Measurements from ENCODE around the gene RNU1-4. TPM values are rescaled to one million over a fixed set of nuclear protein-coding genes. Genes with fewer than 3 reads are reported as not detected.
A peak's percentile ranks its signal among the peaks of the same experiment; 100 is the strongest.
"Not testable (repeated sequence)": the region's sequence is repeated elsewhere in the genome, so short reads cannot be mapped to it uniquely, and the experiment has no call there.

Gene RNU1-4
- total RNA-seq, 4 donors from 2014 or later, result under 0.01 TPM

DNA sequence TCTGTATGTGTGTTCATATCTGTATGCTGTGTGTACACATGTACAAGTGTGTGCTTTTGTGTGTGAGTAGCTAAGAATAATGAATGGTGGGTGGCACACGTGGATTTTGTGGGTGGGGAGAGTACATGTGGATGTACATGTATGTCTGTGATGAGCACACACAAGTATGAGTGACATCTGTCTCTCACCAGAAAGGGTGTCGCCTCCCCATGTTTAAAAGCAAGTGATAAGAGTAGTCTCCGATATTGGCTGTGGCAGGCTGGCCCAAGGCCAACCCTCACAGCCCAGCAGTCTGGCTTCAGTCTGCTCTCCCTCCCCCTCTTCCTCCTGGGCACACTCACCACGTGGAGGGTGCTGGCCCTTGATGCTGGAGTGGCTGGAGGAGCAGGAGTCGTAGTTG, 36.7 kb upstream of the RNU1-4 start:
- not testable (repeated sequence) for H3K36me3 ChIP-seq, H3K27ac ChIP-seq, H3K27me3 ChIP-seq, H3K4me1 ChIP-seq, DNase-seq, H3K4me3 ChIP-seq, H3K9me3 ChIP-seq

DNA sequence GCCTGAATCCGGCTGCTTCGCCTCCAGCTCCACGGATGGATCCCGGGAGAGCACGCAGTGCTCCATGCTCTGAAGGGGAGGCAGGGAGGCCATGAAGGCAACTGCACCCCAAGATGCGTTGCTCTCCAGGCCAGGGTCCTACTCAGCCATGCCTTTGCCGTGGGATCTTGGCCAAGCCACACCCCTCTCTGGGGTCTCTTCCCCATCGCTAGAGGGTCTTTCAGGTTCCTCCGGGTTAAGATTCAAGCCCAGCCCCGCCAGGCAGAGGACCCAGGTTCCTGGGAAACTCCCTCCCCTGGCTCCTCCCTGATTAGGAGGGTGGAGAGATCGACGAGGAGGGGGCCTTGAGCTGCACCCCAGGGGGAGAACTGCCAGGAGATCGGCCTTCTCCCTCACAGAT, 36.2 kb upstream of the RNU1-4 start:
- not testable (repeated sequence) for H3K4me1 ChIP-seq, H3K27me3 ChIP-seq, H3K9me3 ChIP-seq, H3K4me3 ChIP-seq, H3K36me3 ChIP-seq, H3K27ac ChIP-seq
- DNase-seq, result peak in 1 of 3 donors; percentile 27

DNA sequence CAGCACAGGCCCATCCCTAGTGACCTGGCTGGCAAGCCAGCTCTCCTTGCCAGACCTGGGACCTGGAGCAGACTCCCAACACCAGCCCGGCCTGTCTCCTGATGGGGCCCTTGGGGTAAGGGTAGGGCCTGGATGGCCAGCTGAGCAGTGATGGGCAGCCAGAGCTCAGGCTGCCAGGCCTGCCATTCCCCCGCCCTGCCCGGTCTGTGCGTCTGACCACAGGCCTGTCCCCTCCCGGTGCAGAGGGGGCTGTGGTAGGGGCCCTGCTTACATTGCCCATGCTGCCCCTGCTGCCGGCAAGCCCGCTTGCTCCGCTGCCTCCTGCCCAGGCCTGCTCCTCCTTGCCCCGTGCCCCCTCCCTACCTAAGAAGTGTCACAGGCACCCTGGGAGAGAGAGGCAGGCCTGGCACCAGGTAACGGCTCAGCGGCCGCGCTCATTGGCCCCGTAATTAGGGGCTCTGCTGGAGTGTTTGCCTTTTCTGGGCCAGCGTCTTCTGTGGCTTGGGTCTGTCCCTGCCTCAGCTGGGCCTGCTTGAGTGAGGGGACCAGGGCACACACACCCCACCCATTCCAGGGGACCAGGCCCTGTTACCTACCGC, 35.7 kb upstream of the RNU1-4 start:
- not testable (repeated sequence) for H3K9me3 ChIP-seq, H3K27ac ChIP-seq, H3K27me3 ChIP-seq, DNase-seq, H3K4me3 ChIP-seq, H3K36me3 ChIP-seq, H3K4me1 ChIP-seq

DNA sequence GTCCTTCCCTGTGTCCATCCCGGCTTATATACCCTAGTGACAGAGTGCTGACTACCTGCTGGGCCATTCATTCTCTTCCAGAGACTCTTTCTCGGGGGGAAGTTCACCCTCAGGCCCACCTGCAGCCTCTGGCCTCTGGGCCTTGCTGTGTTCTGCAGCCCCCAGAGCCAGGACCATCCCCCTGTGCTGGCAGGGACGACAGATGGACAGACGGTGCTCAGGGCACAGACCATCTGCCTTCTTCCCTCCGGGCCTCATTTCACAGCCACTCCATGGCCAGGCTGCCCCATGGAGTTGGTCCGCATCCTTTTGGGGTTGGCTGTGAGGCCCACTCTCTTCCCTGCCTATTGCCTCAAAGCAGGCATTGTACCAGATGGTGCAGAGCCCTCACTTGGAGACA, 34.0 kb upstream of the RNU1-4 start:
- not testable (repeated sequence) for H3K4me1 ChIP-seq, DNase-seq, H3K4me3 ChIP-seq, H3K27ac ChIP-seq, H3K27me3 ChIP-seq, H3K36me3 ChIP-seq, H3K9me3 ChIP-seq

DNA sequence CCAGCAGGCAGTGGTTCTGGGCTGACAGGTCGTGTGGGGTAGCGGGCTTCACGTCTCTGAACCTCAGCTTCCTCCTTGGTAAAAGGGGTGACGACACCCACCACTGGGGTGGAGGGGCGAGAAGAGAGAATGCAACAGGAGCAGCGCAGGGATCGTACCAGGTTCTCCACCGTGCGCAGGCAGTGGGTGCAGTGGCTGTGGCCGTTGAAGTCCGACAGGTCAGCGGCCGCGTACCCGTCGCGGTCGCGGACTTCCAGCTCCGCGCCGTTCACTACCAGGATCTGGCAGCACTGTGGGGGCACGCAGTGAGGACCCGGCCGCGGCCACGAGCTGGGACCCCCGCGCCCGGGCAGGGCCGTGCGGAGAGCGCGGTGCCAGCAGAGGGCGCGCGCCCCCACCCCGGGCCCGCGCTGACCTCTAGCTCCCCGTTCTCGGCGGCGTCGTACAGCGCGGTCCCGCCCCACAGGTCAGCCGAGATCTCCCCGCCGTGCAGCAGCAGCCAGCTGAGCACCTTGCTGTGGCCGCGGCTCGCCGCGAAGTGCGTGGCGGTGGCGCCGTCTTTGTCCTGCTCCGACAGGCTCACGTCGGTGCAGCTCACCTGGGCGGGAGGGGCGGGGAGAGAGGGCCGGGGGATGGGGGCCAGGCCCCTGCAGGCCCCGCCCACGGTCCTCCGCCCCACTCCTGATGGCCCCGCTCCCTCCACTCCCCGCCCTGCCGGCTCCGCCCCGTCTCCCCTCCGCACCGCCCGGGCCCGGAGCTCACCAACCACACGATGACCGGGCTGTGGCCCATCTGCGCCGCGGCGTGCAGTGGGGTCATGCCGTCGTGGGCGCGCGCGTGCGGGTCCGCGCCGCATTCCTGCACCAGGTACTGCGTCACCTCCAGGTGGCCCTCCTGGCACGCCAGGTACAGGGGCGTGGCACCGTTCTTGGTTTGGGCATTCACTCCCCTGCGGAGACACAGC, 32.9 kb upstream of the RNU1-4 start:
- peak in 1 of 3 donors; percentile 21 for DNase-seq
- not testable (repeated sequence) for H3K9me3 ChIP-seq, H3K27ac ChIP-seq, H3K36me3 ChIP-seq, H3K4me1 ChIP-seq, H3K27me3 ChIP-seq
- H3K4me3 ChIP-seq, result peak overlapping the region; percentile 32 to 45 (median 40)
- TF ChIP-seq, protein P1, sequence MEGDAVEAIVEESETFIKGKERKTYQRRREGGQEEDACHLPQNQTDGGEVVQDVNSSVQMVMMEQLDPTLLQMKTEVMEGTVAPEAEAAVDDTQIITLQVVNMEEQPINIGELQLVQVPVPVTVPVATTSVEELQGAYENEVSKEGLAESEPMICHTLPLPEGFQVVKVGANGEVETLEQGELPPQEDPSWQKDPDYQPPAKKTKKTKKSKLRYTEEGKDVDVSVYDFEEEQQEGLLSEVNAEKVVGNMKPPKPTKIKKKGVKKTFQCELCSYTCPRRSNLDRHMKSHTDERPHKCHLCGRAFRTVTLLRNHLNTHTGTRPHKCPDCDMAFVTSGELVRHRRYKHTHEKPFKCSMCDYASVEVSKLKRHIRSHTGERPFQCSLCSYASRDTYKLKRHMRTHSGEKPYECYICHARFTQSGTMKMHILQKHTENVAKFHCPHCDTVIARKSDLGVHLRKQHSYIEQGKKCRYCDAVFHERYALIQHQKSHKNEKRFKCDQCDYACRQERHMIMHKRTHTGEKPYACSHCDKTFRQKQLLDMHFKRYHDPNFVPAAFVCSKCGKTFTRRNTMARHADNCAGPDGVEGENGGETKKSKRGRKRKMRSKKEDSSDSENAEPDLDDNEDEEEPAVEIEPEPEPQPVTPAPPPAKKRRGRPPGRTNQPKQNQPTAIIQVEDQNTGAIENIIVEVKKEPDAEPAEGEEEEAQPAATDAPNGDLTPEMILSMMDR (IDR thresholded peaks at IDR 0.05), result peak in 1 of 6 experiments; percentile 49

DNA sequence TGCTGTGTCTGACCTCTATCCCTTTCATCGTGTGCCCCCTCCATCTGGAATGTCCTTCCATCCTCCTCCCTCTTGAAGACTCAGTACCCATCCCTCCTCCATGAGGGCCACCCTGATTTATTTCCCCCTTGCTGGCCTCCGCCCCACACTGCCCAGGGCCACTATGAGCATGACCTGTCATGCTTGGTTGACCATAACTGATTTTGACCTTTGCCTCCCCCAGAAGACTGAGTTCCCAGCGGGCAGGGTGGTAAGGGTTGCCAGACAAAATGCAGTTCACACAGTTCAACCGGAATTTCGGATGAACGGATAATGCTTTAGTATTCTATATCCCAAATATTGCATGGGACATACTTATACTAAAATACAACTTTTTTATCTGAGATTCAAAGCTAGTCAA, 31.6 kb upstream of the RNU1-4 start:
- not testable (repeated sequence) for H3K27me3 ChIP-seq, DNase-seq, H3K9me3 ChIP-seq, H3K27ac ChIP-seq, H3K4me1 ChIP-seq, H3K36me3 ChIP-seq, H3K4me3 ChIP-seq

DNA sequence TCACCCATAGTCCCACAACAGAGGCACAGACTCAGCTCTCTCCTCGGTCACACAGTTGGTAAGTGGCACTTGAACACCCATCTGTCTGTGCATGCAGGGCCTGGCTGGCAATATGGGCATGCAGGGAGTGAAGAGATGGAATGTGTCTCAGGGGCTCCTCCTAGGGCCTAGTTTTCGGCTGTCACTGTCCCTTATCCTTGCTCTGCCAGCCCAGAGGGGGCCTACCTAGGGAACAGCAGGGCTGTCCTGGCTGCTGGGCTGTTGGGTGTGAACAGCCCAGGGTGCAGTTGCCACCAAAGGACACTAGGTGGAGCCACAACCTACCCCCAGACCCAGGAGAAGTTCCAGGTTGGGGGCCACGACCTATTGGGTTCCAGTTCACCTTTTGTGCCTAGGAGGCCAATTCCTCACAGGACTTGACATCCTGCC, 30.6 kb upstream of the RNU1-4 start:
- TF ChIP-seq, protein P1 (IDR thresholded peaks at IDR 0.05), result peak in 2 of 6 experiments; percentile 61 to 67
- peak in 1 of 3 donors; percentile 43 for DNase-seq
- not testable (repeated sequence) for H3K4me1 ChIP-seq, H3K36me3 ChIP-seq, H3K4me3 ChIP-seq, H3K27ac ChIP-seq, H3K9me3 ChIP-seq, H3K27me3 ChIP-seq

DNA sequence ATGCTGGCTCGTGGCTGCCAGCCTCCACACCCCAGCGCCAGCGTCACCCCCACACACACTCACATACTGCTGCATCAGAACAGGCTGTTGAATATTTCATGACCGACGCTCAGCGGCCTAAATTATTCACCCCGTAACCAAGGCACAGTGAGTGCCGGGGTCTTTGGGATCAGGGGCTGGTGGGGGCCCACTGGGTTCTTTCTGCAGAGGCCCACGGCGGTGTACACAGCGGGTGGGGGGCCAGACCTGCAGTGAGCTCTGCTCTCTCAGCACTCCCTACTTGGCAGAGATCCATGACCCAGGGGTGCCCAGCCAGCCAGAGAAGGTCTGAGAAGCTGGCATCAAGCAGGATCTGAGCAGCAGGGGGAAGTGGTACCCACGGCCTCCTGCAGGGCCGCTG, 29.7 kb upstream of the RNU1-4 start:
- H3K27ac ChIP-seq, H3K9me3 ChIP-seq, H3K27me3 ChIP-seq, H3K4me1 ChIP-seq, H3K4me3 ChIP-seq, H3K36me3 ChIP-seq: not testable (repeated sequence)
- peak in 1 of 3 donors; percentile 37 for DNase-seq

DNA sequence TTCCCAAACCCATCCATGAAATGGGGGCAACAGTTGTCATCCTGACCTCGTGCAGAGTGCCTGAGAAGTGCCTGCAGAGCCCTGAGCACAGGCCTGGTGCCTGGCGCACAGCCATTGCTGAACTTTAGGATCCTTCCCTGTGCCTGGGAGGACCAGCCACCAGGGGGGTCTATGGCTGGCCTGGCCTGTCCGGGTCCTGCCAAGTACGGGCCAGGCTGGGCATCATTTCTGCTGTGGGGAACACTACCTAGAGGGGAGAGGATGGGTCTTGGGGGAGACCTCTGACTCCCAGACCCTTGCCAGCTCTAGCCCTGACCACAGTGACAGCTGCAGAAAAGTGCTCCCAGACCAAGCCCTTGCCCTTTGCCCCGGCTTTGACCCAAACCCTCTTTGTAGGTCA, 28.2 kb upstream of the RNU1-4 start:
- not testable (repeated sequence) for H3K4me3 ChIP-seq, H3K27me3 ChIP-seq, H3K36me3 ChIP-seq, H3K4me1 ChIP-seq, H3K27ac ChIP-seq, H3K9me3 ChIP-seq
- DNase-seq, result peak in 1 of 3 donors; percentile 26

DNA sequence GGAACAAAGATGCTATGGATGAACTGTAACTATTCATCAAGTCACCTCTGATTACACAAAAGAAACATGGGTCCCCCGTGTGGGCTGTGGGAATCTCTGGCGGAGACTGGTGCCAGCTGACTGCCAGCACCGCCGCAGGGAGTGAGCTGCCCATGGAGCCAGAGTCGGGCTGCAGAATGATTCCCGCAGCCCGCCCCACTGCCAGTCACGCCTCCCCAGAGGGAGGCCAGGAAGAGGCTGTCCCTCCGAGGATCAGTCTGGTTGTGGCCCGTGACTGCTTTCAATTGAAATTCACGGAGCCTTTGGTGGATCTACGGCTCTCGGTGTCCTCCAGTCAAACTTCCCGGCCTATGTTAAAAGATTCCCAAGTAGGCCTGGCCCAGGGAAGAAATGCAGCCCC, 27.7 kb upstream of the RNU1-4 start:
- not testable (repeated sequence) for H3K4me1 ChIP-seq, H3K4me3 ChIP-seq, H3K27ac ChIP-seq, H3K27me3 ChIP-seq, H3K9me3 ChIP-seq, H3K36me3 ChIP-seq
- DNase-seq, result peak in 1 of 3 donors; percentile 39

DNA sequence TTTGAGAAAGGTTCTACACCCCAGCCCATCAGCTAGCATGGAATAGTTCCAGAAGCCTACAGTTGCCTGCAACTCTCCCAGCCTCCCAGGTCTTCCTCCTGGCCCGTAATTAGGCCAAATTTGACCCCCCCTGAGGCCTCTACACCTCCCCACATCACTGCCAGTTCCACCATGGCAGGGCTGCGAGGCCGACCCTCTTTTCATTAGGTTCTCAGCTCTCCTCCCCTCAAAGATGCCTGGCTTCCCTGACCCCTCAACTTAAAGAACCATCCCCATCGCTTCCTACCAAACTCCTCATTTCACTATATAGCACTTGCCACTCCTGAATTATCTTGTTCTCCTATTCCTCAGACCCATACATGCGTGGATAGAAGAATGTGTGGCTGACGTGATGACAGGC, 27.3 kb upstream of the RNU1-4 start:
- DNase-seq, H3K27me3 ChIP-seq, H3K36me3 ChIP-seq, H3K4me1 ChIP-seq, H3K27ac ChIP-seq, H3K9me3 ChIP-seq, H3K4me3 ChIP-seq: not testable (repeated sequence)

DNA sequence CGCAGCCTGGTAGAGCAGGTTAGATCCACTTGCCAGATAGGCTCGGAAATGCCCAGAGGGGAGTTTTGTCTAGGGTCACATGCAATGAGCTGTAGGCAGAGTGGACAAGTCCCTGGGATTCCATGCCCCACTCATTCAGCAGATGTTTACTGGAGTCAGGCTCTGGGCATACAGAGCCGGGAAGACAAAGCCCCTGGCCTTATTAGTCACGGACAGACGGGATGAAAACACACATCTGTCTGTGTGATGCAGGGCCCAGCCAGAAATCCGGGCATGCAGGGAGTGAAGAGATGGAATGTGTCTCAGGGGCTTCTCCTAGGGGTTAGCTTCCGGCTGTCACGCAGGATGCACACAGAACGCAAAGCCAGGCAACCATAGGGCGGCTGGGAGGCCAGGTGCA, 26.8 kb upstream of the RNU1-4 start:
- DNase-seq, H3K9me3 ChIP-seq, H3K27ac ChIP-seq, H3K4me1 ChIP-seq, H3K4me3 ChIP-seq, H3K27me3 ChIP-seq, H3K36me3 ChIP-seq: not testable (repeated sequence)
